ENCODE data around the gene PLD4. TPM values are rescaled to one million over a fixed set of nuclear protein-coding genes. Genes with fewer than 3 reads are reported as not detected.

Gene PLD4
- total RNA-seq, 1 donor from 2014 or later = 0.05 TPM

- no peaks in the 10 kb centered on the region for H3K36me3 Mint-ChIP-seq (ENCODE audit: insufficient read depth)
- no peak overlapping the region for H3K27ac Mint-ChIP-seq
- TF ChIP-seq CTCF (IDR thresholded peaks at IDR 0.05; ENCODE audit: unreplicated experiment) = no peak
- no peak overlapping the region for H3K4me3 Mint-ChIP-seq (ENCODE audit: low read depth)
- H3K4me1 Mint-ChIP-seq (ENCODE audit: low read depth) = peaks cover 5% of the 10 kb centered on the region
- H3K27me3 Mint-ChIP-seq = peaks cover 12% of the 10 kb centered on the region
- no peaks in the 10 kb centered on the region for H3K9me3 Mint-ChIP-seq (ENCODE audit: low read depth)
- DNase-seq (ENCODE audit: low spot score, unreplicated experiment) = no peak
Measured at GRCh38 chr14:104967386-104968152, 42.9 kb downstream of the PLD4 start.

- H3K36me3 Mint-ChIP-seq (ENCODE audit: insufficient read depth) = no peaks in the 10 kb centered on the region
- no peak for DNase-seq (ENCODE audit: low spot score, unreplicated experiment)
- H3K27ac Mint-ChIP-seq = no peak overlapping the region
- peaks cover 8% of the 10 kb centered on the region for H3K27me3 Mint-ChIP-seq
- no peak for TF ChIP-seq CTCF (IDR thresholded peaks at IDR 0.05; ENCODE audit: unreplicated experiment)
- no peaks in the 10 kb centered on the region for H3K9me3 Mint-ChIP-seq (ENCODE audit: low read depth)
- no peak overlapping the region for H3K4me3 Mint-ChIP-seq (ENCODE audit: low read depth)
- H3K4me1 Mint-ChIP-seq (ENCODE audit: low read depth) = peaks cover 5% of the 10 kb centered on the region
Measured at GRCh38 chr14:104968153-104968527, 43.5 kb downstream of the PLD4 start.

GRCh38 chr14:104968541-104969401 is 44.1 kb downstream of the PLD4 start:
- Mint-ChIP-seq H3K4me3 (ENCODE audit: low read depth) (no peak overlapping the region), H3K36me3 (ENCODE audit: insufficient read depth) (no peaks in the 10 kb centered on the region), H3K4me1 (ENCODE audit: low read depth) (peaks cover 5% of the 10 kb centered on the region), H3K27ac (no peak overlapping the region), H3K9me3 (ENCODE audit: low read depth) (no peaks in the 10 kb centered on the region), H3K27me3 (peaks cover 8% of the 10 kb centered on the region)
- no peak for DNase-seq (ENCODE audit: low spot score, unreplicated experiment)
- no peak for TF ChIP-seq CTCF (IDR thresholded peaks at IDR 0.05; ENCODE audit: unreplicated experiment)

- Mint-ChIP-seq H3K27ac (no peak overlapping the region), H3K36me3 (ENCODE audit: insufficient read depth) (no peaks in the 10 kb centered on the region), H3K27me3 (peaks cover 11% of the 10 kb centered on the region), H3K9me3 (ENCODE audit: low read depth) (no peaks in the 10 kb centered on the region), H3K4me1 (ENCODE audit: low read depth) (peaks cover 5% of the 10 kb centered on the region), H3K4me3 (ENCODE audit: low read depth) (no peak overlapping the region)
- TF ChIP-seq CTCF (IDR thresholded peaks at IDR 0.05; ENCODE audit: unreplicated experiment) = no peak
- DNase-seq (ENCODE audit: low spot score, unreplicated experiment) = no peak
Measured at GRCh38 chr14:104969741-104970230, 45.1 kb downstream of the PLD4 start.

GRCh38 chr14:104970231-104971068 is 45.8 kb downstream of the PLD4 start:
- Mint-ChIP-seq H3K36me3 (ENCODE audit: insufficient read depth) (no peaks in the 10 kb centered on the region), H3K4me1 (ENCODE audit: low read depth) (peaks cover 5% of the 10 kb centered on the region), H3K4me3 (ENCODE audit: low read depth) (no peak overlapping the region), H3K27ac (no peak overlapping the region), H3K9me3 (ENCODE audit: low read depth) (no peaks in the 10 kb centered on the region), H3K27me3 (peaks cover 11% of the 10 kb centered on the region)
- TF ChIP-seq CTCF (IDR thresholded peaks at IDR 0.05; ENCODE audit: unreplicated experiment) = no peak
- DNase-seq (ENCODE audit: low spot score, unreplicated experiment) = no peak
